IMR-90 (cell line): ENCODE data around the gene ENTPD7. TPM values are rescaled to one million over a fixed set of nuclear protein-coding genes. Genes with fewer than 3 reads are reported as not detected.

Experiments
- FOS ChIP-seq: fragments of 150-350 bp; IDR thresholded peaks from 2 replicates; pipeline ENCODE4 v1.6.1; 2016; ENCODE audit warnings: low read depth, low read length
- RCOR1 ChIP-seq: IDR thresholded peaks from 2 replicates; pipeline ENCODE4 v1.6.1; 2012; ENCODE audit warnings: mild to moderate bottlenecking, low read length, improper control_type of control experiment; ENCODE audit not compliant: insufficient replicate concordance
- RFX5 ChIP-seq: IDR thresholded peaks from 2 replicates; pipeline ENCODE4 v1.8.0; 2012; ENCODE audit warnings: low read depth, mild to moderate bottlenecking, low read length, moderate library complexity
- polyA plus RNA-seq, 3 experiments: library from polyadenylated mRNA; depleted of rRNA; stranded (reverse); fragments of >200 nt; gene quantifications; 2 replicates each; pipeline ENCODE4 v1.2.3, GENCODE V29; 2012; ENCODE audit warnings: low replicate concordance in 1 of 3
- total RNA-seq: library from RNA; depleted of rRNA; stranded (reverse); fragments of >200 nt; gene quantifications from 2 replicates; pipeline ENCODE4 v1.2.3, GENCODE V29; 2012

Gene ENTPD7
- total and polyA plus RNA-seq, 2 of the 4 experiments (the other 2 are of a cell fraction): 8.0 to 23.3 TPM

DNA sequence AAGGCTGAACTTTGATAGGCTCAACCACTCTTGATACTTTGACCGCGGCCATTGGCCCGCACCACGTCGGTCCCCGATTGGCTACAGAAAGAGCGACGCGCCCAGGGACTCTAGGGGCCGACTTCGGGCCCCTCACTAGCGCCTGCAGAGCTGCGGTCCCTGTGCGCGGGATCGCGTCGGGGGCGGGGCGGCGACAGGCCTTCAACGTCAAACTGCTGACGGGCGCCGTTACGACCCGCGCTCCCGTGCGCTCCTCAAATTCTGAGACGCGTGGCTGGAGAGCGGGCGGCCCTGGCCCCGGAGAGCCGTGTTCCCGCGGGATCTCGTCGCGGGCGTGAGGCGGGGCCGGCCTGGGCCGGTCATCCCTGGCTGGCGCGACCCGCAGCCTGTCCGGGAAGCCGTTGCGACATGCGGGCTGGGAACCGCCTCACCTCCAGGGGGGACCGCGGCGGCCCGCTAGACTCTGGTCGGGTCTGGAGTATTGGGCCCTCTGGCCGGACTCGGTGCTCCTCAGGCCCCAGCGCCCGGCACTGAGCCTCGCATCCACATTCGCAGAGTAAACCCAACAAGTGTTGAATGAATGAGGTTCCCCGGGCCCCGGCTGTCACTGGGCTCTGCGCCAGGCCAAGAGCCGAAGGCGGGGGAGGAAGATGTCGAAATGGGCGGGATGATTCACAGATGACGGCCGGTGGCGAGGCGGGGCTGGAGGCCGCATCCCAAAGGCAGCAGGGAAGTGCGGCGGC is 38.4 kb upstream of the ENTPD7 start (continued):
- TF ChIP-seq RFX5: no peak; the same call in 1 of the 2 replicates
- TF ChIP-seq FOS: peak; percentile 91
- peak; percentile 80 for TF ChIP-seq RCOR1
